Ectodermal cell (in vitro differentiated cells): ENCODE results near the gene SLC13A2.

ENCODE experiments used
- H3K27ac ChIP-seq: 2 replicates; pipeline ENCODE4 v1.7.0; 2013; ENCODE audit warnings: mild to moderate bottlenecking, low read depth, low read length; ENCODE audit not compliant: insufficient read depth, poor library complexity, severe bottlenecking
- H3K27me3 ChIP-seq: 2 replicates; pipeline ENCODE4 v1.7.0; 2013; ENCODE audit warnings: mild to moderate bottlenecking, low read length; ENCODE audit not compliant: insufficient read depth, control insufficient read depth, poor library complexity, severe bottlenecking
- H3K36me3 ChIP-seq: one replicate; pipeline ENCODE4 v1.7.0; 2013; ENCODE audit warnings: low read length; ENCODE audit not compliant: control insufficient read depth, insufficient read depth
- H3K4me1 ChIP-seq: one replicate; pipeline ENCODE4 v1.7.0; 2013; ENCODE audit warnings: low read length; ENCODE audit not compliant: control insufficient read depth, insufficient read depth
- H3K4me3 ChIP-seq: 2 replicates; pipeline ENCODE4 v1.7.0; 2013; ENCODE audit warnings: low read depth, low read length, control low read depth; ENCODE audit not compliant: insufficient read depth
- H3K9me3 ChIP-seq: 2 replicates; pipeline ENCODE4 v1.7.0; 2013; ENCODE audit warnings: mild to moderate bottlenecking, low read length, moderate library complexity; ENCODE audit not compliant: control insufficient read depth
- WGBS, 2 experiments: methylation state at CpG; one replicate each; pipeline ENCODE4 v1.1.7; 2013; ENCODE audit warnings: missing lambda C conversion rate in 2 of 2; 5-methylcytosine and 5-hydroxymethylcytosine counted together

Gene SLC13A2

DNA sequence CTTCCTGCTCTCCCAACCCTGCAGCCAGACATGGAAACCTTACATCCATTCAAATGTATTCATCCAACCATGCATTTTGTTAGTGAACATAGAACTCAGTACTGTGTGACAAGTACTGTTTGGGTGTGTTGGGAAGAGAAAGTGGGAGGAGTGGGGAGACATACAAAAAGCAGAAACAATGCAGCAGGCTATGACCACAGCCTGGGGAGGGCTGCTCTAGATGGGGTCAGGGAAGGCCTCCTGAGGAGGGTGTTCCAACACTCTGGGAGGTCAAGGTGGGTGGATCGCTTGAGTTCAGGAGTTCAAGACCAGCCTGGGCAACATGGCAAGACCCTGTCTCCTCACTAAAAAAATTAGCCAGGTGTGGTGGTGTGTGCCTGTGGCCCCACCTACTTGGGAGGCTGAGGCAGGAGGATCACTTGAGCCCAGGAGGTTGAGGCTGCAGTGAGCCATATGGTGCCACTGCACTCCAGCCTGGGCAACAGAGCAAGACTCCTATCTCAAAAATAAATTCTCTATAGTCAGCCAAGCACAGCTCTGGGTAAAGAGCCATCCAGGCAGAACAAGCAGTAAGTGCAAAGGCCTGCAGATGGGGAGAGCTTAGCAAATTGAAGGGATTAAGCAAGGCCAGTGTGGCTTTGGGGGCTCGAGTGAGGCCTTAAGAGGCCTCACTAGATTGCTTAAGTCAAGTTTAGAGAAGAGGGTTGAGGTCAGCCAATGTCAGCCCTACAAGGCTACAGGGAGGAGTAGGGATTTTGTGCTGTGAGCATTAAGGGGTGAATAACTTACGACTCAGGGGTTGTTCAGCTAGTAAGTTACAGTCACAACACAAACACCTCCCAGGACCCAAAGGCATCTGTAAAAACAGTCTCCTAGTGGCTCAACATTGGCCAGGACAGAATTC, 5.5 kb downstream of the SLC13A2 start:
- Histone ChIP-seq H3K36me3 (no peaks in the 10 kb centered on the region), H3K27me3 (no peaks in the 10 kb centered on the region), H3K27ac (no peak overlapping the region), H3K9me3 (no peaks in the 10 kb centered on the region), H3K4me3 (no peak overlapping the region), H3K4me1 (no peaks in the 10 kb centered on the region)
- WGBS, 2 experiments: 86 to 94% methylated on average over 2 to 3 of the region's 3 CpGs

DNA sequence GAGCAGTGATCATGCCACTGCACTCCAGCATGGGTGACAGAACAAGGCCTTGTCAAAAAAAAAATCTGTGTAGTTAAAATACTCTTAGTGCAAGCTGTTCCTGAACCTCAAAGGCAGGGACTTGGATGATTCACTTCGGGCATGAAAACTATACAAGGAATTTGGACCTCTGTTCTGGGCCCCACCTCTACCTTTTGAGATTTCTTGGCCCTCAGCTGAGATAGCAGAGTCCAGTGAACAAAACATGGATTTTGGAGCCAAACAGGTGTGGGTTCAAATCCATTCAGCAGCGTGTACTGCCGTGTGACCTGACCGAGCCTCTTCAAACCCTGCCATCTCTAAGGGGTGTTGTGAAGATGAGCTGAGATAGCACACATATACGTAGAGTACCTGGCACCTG, 6.8 kb downstream of the SLC13A2 start:
- Histone ChIP-seq H3K9me3 (no peaks in the 10 kb centered on the region), H3K27me3 (no peaks in the 10 kb centered on the region), H3K27ac (no peak overlapping the region), H3K4me1 (peaks cover under 1% of the 10 kb centered on the region), H3K36me3 (no peaks in the 10 kb centered on the region), H3K4me3 (no peak overlapping the region)
- WGBS, 2 experiments: 93 to 97% methylated on average over 5 of the region's 5 CpGs

DNA sequence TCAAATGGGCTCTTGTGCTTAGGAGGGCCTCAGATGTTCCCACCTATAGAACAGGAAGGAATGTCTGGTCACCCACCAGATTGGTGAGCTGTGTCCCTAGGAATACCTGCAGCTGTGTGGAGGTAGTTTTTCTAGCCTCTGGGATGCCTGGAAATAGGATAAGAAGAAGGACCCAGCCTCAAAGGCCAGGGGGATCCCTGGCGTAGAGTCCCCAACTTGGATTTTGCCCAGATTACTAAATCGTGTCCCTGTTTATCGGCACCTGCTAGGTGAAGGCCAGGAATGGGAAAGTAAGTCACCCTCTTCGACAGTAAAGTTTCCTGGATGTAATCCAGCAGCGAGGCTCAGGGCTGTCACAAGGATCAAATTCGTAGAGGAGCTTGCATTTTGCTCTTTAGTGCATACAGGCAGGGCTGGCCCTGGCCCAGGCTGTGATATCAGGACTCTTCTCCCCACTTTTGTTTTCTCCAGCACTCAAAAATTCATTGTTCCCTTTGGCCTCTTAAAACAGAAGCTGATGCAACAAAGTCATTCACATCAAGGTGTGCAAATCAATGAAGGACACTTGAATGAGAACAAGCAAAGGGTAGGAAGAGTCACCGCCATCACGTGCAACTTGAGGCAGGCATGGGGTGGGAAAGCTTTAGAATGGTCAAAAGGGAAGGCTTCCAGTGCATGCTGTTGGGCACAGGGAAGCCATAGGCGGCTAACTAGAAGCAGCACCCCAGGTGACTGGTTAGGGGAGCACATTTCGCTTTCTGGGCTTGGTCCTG, 7.5 kb downstream of the SLC13A2 start:
- Histone ChIP-seq H3K4me1 (peaks cover 3% of the 10 kb centered on the region), H3K27ac (no peak overlapping the region), H3K4me3 (no peak overlapping the region), H3K9me3 (no peaks in the 10 kb centered on the region), H3K36me3 (no peaks in the 10 kb centered on the region), H3K27me3 (no peaks in the 10 kb centered on the region)
- WGBS, 2 experiments: 77 to 80% methylated on average over 10 of the region's 10 CpGs

DNA sequence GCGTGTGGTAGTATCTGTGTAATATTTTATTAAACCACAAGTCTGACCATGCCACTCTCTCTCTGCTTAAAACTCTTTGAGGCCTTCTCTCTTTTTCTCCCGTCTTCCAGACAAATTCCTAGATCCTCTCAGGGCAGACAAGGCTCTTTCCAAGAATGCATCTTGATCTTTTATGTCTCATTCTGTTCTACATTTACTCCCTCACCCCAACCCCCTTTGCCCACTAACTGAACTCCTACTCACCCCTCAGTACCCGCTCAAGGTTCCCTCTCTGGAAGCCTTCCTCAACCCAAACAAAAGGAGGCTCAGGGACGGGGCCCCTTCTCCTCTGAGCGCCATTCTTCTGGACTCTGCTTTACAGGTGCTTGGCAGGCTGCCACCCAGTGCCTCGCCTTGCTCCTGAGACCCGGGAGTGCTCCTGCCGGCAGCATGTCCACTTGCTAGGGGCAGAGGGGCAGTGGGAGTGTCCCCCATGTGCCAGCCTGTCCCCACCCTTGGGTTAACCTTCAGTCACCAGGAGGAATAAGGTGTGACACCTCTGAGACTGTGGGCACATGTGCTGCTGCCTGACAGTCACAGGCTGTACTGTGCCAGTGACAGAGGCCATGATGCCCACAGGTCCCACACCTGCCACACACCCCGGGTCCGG, 9.2 kb downstream of the SLC13A2 start:
- Histone ChIP-seq H3K27ac (no peak overlapping the region), H3K36me3 (no peaks in the 10 kb centered on the region), H3K4me3 (no peak overlapping the region), H3K27me3 (no peaks in the 10 kb centered on the region), H3K9me3 (no peaks in the 10 kb centered on the region), H3K4me1 (peaks cover 3% of the 10 kb centered on the region)
- 83 to 89% methylated on average over 10 of the region's 10 CpGs for WGBS, 2 experiments

DNA sequence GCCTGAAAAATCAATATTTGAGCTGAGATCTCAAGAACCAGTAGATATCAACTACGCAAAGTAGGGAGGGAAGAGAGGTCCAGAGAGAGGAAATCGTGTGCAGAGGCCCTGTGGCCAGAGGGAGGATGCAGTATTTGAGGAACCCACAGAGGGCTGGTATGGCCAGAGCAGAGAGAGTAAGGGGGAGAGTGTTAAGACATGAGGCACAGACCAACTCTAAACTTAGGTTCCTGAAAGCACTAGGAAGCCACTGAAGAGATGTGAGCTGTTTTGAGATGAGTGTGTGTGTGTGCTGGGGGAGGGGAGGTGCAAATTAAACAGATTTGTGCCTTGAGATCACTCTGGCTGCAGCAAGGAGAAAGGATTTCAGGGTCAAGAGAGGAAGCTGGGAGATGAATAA, 10.9 kb downstream of the SLC13A2 start:
- Histone ChIP-seq H3K27me3 (no peaks in the 10 kb centered on the region), H3K9me3 (no peaks in the 10 kb centered on the region), H3K4me1 (peaks cover 3% of the 10 kb centered on the region), H3K27ac (no peak overlapping the region), H3K4me3 (no peak overlapping the region), H3K36me3 (no peaks in the 10 kb centered on the region)
- 90 to 94% methylated on average over 2 of the region's 2 CpGs for WGBS, 2 experiments

DNA sequence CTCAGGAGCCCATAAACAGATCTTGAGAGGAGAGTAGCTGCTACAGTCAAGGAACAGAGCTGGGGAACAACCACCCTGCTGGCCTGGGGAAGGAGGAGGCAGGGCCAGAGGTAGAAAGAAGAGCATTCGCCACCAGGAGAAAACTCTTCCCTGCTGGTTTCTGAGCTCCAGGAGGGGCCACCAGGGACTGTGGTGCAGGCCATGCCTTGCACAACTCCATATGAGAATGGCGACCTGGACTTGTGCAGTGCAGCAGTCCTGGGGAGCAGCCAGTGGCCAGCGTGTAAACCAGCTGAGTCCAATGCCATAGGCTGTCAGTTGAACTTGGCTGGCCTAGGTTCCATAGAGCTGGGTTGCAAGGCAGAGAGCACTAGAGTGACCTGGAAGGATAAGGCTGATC, 11.6 kb downstream of the SLC13A2 start:
- H3K9me3 ChIP-seq: no peaks in the 10 kb centered on the region
- WGBS, 2 experiments: 88 to 91% methylated on average over 3 of the region's 3 CpGs
- H3K27ac ChIP-seq: no peak overlapping the region
- no peaks in the 10 kb centered on the region for H3K27me3 ChIP-seq
- H3K36me3 ChIP-seq: no peaks in the 10 kb centered on the region
- peaks cover 3% of the 10 kb centered on the region for H3K4me1 ChIP-seq
- no peak overlapping the region for H3K4me3 ChIP-seq

DNA sequence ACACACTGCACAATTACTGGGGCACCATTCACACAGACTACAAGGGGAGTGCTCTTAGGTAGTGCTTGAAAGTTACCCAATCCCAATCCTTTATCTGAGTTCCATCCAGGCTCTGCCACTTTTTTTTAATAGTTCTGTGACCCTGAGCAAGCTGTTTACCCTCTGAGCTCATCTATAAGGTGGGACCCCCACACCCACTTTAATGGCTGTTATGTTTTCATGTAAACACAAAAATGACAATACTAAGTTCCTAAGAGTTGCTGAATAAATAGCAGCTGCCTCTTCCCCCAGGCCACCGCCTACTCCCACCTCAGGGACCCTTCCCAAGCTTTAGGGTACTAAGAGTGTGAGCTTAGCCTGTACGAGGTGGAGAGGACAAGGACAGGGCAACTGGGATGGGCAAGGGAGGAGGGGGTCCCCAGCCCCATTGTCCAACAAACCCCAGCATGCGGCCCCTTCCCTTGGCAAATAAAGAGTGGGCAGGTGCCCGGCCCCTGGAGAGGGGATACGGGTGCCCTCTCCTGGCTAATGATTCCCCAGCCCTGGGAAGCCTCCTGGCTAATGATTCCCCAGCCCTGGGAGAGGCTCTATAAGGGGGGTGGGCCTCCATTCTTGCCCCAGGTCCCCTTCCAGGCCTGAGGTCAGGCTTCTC, 14.6 kb downstream of the SLC13A2 start:
- 87 to 91% methylated on average over 4 to 5 of the region's 5 CpGs for WGBS, 2 experiments
- no peak overlapping the region for H3K27ac ChIP-seq

DNA sequence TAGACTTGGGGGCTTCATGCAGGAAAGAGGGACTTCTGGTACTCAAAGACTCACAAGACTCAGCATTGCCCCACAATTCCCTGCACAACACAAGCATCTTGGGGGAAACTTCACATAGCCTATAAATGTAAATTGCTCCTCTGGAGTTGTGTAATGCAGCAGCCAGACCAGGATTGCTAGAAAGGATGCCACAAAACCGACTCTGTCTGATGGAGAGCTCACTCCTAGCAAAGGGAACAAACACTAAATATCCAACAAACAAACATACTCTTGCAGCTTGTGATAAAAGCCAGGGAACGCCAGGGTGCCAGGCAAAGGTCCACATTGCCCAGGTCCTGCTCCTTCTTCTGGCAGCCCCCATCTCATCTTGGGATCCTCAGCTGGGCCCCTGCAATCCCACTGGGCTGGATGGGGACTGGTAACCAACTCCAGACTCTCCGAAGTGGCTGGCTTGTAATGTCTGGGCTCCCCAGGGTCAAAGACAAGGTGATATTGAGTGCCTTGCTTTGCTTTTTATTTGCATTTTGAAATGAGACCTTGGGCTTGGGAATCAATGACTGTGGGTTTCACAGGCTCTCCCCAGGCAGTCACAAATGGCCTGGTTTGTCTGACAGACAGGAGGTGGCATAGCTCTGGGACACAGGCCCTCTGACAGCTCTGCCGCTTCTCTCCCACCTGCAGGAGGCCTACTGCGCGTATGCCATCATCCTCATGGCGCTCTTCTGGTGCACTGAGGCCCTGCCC, 15.3 kb downstream of the SLC13A2 start:
- H3K27me3 ChIP-seq: no peaks in the 10 kb centered on the region
- no peaks in the 10 kb centered on the region for H3K36me3 ChIP-seq
- H3K9me3 ChIP-seq: no peaks in the 10 kb centered on the region
- WGBS, 2 experiments: 91 to 93% methylated on average over 7 of the region's 7 CpGs
- H3K4me3 ChIP-seq: no peak overlapping the region
- no peak overlapping the region for H3K27ac ChIP-seq
- H3K4me1 ChIP-seq: peaks cover 3% of the 10 kb centered on the region

More for the DNA sequence above, 14.6 kb downstream of the SLC13A2 start:
- Histone ChIP-seq H3K4me3 (no peak overlapping the region), H3K36me3 (no peaks in the 10 kb centered on the region), H3K4me1 (peaks cover 3% of the 10 kb centered on the region), H3K9me3 (no peaks in the 10 kb centered on the region), H3K27me3 (no peaks in the 10 kb centered on the region)

DNA sequence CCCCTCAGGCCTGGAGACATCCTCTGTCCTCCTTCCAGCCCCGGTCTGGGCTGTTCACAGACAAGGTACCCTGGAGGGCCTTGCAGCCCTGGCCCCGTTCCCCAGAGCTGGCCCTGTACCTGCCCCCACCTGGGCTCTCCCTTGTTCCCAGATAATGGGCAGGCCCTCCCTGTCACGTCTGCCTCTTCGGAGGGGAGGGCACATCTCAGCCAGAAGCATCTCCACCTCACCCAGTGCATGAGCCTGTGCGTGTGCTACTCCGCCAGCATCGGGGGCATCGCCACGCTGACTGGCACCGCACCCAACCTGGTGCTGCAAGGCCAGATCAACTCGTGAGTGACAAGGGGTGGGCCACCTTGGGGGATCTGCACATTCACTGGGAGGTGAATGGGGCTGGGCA, 17.8 kb downstream of the SLC13A2 start:
- Histone ChIP-seq H3K9me3 (no peaks in the 10 kb centered on the region), H3K36me3 (no peaks in the 10 kb centered on the region), H3K4me1 (no peaks in the 10 kb centered on the region), H3K27me3 (no peaks in the 10 kb centered on the region), H3K27ac (no peak overlapping the region), H3K4me3 (no peak overlapping the region)
- WGBS, 2 experiments: 89 to 92% methylated on average over 11 of the region's 11 CpGs
